ENCODE results near the gene PTPN4.
"Not testable (repeated sequence)": the region's sequence is repeated elsewhere in the genome, so short reads cannot be mapped to it uniquely, and the experiment has no call there.

PTPN4 gene

GRCh38 chr2:119765433-119766002 lies 5.8 kb downstream of the PTPN4 start:
- no peak for DNase-seq

- no peak for DNase-seq
These were observed 7.2 kb downstream of the PTPN4 start for GRCh38 chr2:119766944-119767343.

GRCh38 chr2:119768742-119769141 lies 9.0 kb downstream of the PTPN4 start:
- no peak for DNase-seq

- DNase-seq = no peak
These were observed 9.9 kb downstream of the PTPN4 start for GRCh38 chr2:119769645-119770044.

- DNase-seq = no peak
These were observed 11.6 kb downstream of the PTPN4 start for GRCh38 chr2:119771331-119771730.

- DNase-seq = no peak
These were observed 12.4 kb downstream of the PTPN4 start for GRCh38 chr2:119772128-119772527.

GRCh38 chr2:119772767-119773166 lies 13.0 kb downstream of the PTPN4 start:
- DNase-seq = peak in 3 of 6 experiments; percentile 12 to 37 (median 18)

GRCh38 chr2:119774026-119774425 lies 14.3 kb downstream of the PTPN4 start:
- no peak for DNase-seq

GRCh38 chr2:119775102-119775501 lies 15.4 kb downstream of the PTPN4 start:
- DNase-seq = no peak

- no peak for DNase-seq
These were observed 22.7 kb downstream of the PTPN4 start for GRCh38 chr2:119782308-119783027.

GRCh38 chr2:119784876-119785275 lies 25.2 kb downstream of the PTPN4 start:
- DNase-seq = no peak

GRCh38 chr2:119786295-119786694 lies 26.6 kb downstream of the PTPN4 start:
- no peak for DNase-seq

- DNase-seq = no peak
These were observed 29.0 kb downstream of the PTPN4 start for GRCh38 chr2:119788752-119789151.

- no peak for DNase-seq
These were observed 30.7 kb downstream of the PTPN4 start for GRCh38 chr2:119790466-119790865.

- DNase-seq = peak in 1 of 6 experiments; percentile 3
These were observed 33.2 kb downstream of the PTPN4 start for GRCh38 chr2:119792907-119793312.

GRCh38 chr2:119794237-119794636 lies 34.5 kb downstream of the PTPN4 start:
- no peak for DNase-seq

GRCh38 chr2:119795309-119796303 lies 35.9 kb downstream of the PTPN4 start:
- DNase-seq = no peak

- DNase-seq = no peak
These were observed 40.7 kb downstream of the PTPN4 start for GRCh38 chr2:119800376-119800902.

- no peak for DNase-seq
These were observed 41.3 kb downstream of the PTPN4 start for GRCh38 chr2:119801040-119801439.

GRCh38 chr2:119801989-119802388 lies 42.3 kb downstream of the PTPN4 start:
- DNase-seq = not testable (repeated sequence)

- DNase-seq = no peak
These were observed 43.4 kb downstream of the PTPN4 start for GRCh38 chr2:119803101-119803500.

GRCh38 chr2:119804409-119804808 lies 44.7 kb downstream of the PTPN4 start:
- DNase-seq = not testable (repeated sequence)

GRCh38 chr2:119808516-119809147 lies 48.9 kb downstream of the PTPN4 start:
- no peak for DNase-seq
